CD4-positive, alpha-beta T cell treated with Interferon alpha-2 for 1 hour (primary cell): ENCODE results near the gene TMEM247.
A peak's percentile ranks its signal among the peaks of the same experiment; 100 is the strongest.
"Not testable (repeated sequence)": the region's sequence is repeated elsewhere in the genome, so short reads cannot be mapped to it uniquely, and the experiment has no call there.

Source experiments
- DNase-seq, 2 donors: peaks; one replicate each; pipeline ENCODE4 v3.0.0-alpha.2; 2020 to 2022

Gene TMEM247

GRCh38 chr2:46459694-46460093, 19.7 kb upstream of the TMEM247 start:
- no peak for DNase-seq

DNA sequence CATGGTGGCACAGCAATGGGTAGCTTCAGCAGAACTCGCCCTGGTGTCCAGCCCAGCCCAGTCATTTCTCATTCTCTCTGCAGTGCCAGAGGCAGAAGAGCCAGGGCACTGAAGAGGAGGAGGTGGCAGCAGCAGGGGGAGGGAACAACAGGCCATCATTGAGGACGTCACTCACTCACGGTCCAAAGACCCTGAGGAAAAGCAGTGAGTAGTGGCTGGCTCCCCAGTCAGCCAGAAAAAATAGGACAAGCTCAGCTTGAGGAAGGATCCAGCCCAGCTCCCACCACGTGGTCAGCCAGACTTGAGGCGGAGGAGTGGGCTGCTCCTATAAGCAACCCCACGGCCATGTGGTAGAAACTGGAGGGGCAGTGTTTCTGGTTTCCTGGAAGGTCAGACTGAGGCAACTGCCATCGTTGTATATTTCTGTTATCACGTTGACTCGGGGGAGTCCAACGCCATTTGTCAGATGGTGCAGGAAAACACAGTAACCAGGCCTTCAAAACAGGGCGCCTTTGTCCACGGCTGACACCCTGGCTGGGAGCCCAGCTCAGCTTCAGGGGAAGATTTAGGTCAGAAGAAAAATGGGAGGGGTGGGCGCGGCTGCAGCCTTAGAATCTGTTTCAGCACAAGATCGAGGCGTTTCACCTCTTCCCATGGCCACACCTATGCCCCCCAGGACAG, 19.0 kb upstream of the TMEM247 start:
- DNase-seq = no peak

DNA sequence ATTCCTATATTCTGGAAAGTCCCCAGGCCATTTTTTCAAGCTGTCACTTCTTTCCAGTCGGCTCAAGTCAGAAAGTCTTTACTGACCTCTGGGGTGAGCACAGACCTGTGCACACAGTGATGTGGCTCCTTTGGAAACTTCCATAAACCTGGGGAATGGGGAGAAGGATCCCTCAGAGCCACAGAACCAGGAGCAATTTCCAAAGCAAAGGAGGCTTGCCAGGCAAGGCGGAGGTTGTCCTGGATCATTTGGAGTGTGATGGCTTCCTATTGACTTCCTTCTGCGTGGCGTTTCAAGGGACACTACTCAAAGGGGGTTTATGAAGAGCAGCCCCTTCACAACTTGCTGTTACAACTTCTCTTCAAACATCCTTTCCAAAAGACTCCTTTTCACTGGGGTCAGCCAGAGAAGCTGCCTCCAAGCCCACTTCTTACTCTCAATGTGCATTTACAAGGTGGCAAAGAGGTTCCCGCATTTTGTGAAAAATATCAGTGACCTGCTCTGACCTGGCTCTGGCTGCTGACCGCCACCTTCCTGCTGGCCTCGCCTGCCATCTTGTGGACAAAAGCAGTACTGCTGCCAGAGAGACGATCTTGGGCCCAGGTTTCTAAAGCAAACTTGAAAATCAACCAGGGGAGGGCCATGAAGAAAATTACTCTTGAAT, 18.2 kb upstream of the TMEM247 start:
- peak; percentile 67 to 75 for DNase-seq

DNA sequence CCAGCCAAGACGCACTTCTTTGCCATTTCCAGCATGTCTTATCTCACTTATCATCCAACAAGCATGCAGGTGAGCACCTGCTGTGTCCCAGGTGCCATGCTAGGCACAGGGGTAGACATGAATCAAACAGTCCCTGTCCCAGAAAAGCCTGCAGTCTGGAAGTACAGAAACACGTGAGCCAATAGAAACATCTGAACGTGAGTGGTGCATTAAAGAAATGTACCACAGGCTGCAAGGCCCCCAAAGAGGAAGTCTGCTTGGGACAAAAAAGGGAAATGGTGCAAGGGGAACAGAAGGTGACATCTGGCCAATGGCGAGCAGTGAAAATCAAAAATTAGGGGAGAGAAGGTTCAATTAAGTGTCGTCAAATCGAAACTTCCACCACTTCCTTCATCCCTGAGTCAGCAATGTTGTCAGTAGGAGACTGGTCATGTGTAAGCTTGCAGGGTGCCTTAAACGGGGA, 17.6 kb upstream of the TMEM247 start:
- peak; percentile 30 to 63 for DNase-seq

- DNase-seq = no peak
Observed at GRCh38 chr2:46462936-46463335, 16.4 kb upstream of the TMEM247 start.

DNA sequence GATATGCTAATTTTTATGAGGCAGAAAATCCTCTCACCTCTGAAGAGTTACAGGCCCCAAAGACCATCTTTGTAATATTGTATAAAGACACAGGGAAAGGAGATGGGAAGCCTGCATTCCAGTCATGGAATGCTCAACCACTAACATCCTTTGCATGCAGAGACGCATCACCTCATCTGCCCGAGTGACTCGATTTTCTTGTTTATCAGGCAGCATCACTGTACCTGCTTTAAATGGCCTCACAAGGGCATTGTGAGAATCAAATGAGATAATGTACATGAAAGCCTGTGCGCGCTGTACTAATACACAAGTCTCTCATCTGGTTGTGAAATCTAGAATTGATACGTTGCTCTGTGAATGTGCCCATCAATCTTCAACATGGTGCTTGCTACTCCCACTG, 10.2 kb upstream of the TMEM247 start:
- DNase-seq = no peak

DNA sequence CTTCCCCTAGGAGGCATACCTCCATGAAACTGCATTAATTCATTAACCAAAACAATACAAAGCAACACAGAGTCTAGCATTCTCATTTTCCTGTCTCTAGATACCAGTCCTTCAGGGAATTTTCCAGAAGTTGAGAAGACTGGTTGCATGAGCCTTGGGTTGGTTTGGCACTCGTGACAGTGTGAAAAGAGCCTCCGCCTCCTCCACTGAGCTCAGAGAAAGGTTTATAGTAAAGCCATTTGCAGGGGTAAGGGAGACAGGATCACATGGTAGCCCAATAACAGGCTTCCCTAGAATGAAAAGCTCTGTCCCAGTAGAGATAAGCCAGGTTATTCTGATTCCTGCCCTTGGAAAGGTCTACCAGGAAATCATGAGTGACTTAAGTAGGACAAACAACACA, 9.7 kb upstream of the TMEM247 start:
- no peak for DNase-seq

DNA sequence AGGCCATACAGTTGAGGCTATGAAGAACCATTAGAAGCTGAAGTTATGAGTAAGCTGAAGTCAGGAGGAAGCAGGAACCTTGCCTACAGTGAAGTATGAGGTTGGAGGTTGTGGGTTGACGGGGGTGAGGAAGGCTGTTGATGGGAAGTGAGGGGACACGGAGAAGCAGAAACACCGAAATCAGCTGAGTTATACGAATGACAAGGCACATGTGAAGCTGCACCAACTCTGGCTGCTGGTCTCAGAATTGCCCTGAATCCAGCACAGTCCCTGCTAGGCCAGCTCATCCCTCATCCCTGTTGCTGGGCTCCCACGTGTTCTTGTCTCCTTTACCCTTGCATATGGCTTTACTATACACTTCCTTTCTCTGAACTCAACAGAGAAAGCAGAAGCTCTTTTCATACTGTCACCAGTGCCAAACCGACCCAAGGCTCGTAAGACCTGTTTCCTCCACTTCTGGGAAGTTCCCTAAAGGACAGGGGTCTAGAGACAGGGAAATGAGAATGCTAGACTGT, 9.2 kb upstream of the TMEM247 start:
- peak; percentile 21 to 43 for DNase-seq

DNA sequence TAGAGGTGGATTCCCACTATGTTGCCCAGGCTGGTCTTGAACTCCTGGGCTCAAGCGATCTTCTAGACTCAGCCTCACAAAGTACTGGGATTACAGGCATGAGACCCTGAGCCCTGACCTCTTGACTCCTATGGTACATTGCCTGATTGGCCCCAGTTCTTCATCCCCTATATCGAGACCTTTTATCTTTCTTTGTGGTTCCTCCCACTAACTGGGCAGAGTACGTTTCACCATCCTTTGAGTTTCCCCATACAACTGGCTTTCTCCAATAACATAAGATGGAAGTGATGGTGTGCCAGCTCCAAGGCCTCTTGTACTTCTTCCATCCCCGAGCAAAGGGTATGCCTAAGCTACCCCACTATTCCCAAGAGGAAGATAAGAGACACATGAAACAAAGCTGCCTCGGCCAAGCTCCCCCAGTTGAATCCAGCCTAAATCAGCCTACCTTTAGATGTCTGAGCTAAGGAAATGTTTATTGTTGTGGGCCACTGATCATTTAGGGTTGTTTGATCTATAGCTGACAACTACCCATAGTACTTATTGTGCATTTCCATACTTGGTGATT, 8.3 kb upstream of the TMEM247 start:
- no peak for DNase-seq

- no peak for DNase-seq
Observed at GRCh38 chr2:46471697-46472096, 7.7 kb upstream of the TMEM247 start.

GRCh38 chr2:46472165-46472564, 7.2 kb upstream of the TMEM247 start:
- not testable (repeated sequence) for DNase-seq

- DNase-seq = peak in 1 of 2 donors; percentile 42
Observed at GRCh38 chr2:46477462-46477861, 1.9 kb upstream of the TMEM247 start.

DNA sequence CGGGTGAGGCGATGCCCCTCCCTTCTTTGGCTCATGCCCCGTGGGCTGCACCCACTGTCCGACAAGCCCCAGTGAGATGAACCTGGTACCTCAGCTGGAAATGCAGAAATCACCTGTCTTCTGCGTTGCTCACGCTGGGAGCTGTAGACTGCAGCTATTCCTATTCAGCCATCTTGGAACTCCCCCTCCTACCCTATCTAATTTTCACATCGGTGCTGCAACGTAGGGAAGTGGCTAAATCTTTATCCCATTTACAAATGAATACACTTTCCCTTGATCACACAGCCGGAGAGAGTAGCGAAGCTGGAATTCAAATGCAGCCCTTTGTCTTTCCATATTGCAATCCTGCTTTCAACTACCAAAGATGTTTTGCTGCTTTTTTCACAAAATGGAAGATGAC, 1.4 kb upstream of the TMEM247 start:
- no peak for DNase-seq

DNA sequence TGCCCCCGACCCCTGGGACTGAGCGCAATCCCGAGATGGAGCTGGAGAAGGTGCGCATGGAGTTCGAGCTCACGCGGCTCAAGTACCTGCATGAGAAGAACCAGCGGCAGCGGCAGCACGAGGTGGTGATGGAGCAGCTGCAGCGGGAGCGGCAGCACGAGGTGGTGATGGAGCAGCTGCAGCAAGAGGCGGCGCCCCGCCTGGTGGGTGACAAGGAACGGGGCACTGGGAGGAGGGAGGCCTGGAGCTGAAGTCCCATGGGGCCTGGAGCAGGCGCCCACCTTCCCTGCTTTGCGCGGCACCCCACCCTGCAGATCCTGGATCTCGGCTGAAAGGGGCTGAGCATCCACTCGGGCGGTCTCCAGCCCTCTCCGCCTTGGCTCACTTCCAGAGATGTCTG, 1.2 kb downstream of the TMEM247 start:
- DNase-seq = no peak

GRCh38 chr2:46481198-46482193, 2.1 kb downstream of the TMEM247 start:
- no peak for DNase-seq

DNA sequence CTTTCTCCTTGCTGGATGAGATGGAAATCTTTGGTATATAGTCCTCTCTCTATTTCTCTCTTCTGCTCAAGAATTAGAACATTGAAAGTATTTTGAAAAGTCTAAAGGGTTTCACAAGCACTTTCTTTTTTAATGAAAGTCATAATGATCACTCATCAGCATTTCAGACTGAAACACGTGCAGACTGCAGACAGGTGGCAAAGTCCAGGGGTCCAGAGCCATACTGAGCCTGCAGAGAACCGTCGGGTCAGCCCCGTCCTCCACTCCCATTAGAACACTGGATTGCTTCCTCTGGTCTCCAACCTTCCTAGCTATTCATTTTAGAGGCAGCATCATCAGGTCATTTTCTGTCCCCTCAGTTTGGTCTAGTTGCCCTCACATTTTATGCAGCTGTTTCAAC, 3.1 kb downstream of the TMEM247 start:
- no peak for DNase-seq

DNA sequence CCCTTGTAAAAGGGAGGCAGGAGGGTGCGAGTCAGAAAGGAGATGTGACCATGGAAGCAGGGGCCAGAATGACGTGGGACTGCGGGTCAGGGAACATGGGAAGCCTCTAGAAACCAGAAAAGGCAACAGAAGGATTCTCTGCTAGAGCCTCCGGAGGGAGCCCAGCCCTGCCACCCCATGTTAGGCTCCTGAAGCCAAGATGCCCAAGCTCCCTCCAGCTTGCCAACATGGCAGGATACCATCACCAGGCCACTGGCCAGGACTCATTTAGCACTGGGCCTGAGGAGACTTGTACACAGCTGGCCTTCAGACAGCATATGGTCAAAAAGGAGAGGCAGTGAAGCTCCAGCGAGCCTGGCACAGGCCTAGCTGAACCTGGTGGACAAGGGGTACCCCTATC, 5.6 kb downstream of the TMEM247 start:
- DNase-seq = no peak

DNA sequence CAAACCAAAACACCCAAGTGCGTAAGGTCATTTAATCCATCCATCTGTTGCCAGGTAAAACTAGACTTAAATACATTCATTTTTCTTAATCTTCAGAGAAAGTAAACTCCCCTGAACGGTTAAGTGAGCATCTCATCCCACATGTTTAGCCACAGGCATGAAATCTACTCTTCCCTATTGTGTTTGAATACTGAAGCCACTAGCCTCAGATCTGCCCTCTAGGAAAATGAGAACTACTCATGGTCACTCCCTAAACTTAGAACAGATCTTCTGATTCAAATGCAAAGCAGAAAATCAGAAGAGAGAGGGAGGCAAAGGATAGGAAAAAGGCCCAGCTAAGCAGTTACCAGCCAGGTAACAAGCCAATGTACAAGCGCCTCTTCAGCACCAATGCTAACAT, 7.1 kb downstream of the TMEM247 start:
- DNase-seq = no peak

- DNase-seq = no peak
Observed at GRCh38 chr2:46487667-46488335, 8.4 kb downstream of the TMEM247 start.

DNA sequence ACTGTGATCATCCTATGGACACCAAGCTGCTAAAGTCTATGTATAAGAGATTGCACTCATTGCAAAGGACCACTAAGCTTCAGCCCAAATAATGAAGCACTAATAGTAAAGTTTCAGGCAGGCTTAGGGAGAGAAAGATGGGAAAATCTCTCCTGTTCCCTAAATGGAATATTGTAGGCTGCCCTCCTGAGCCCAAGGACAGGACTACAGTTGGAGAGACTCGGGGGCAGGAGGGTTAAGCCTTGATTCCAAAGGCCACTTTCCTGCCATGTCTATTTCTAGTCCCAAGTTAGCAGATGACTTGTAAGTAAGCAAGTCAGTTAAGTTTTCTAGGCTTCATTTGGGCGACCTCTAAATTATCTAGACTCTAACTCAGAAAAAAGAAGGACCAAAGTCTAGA, 9.0 kb downstream of the TMEM247 start:
- DNase-seq = no peak

DNA sequence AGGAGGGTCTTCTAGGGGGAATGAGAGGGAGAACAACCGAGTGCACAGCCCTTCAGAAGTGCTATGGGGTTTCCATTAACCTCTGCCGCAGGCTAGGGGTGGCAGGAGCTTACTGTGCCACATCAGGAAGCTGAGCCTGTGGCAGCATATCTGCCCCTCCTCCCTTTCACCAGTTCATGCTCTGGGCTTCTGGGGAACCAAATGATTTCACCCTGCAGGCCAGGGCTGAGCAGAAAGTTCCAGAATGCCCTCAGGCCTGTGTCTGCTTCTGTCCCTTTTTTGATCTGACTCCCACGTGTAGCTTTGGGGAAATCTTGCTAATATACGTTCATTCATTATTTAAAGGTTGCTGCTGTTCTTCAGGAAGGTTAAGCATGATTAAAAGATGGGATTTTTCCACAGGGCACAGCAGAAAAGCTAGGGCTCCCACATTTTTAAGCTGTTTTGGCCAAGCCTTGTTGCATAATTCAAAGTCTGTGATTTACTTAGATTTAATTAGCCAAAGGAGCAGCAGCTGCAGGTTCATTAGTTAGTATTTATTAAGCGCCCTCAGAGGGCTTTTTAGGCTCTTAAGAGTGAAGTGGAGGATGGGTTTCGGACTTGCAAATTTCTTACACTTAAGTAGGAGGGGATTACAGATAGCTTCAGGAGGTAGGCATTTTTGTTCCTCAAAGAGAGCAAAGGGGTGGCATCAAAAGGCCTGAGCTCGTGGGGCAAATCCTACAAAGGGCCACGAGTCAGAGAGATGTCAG, 10.2 kb downstream of the TMEM247 start:
- no peak for DNase-seq
